GM10266 (cell line): ENCODE measurements around the gene MAPRE2.
A peak's percentile ranks its signal among the peaks of the same experiment; 100 is the strongest.

Experiments used
- DNase-seq: peaks from one replicate; pipeline ENCODE4 v3.0.0; 2012; ENCODE audit errors: extremely low spot score
- TF ChIP-seq, protein P1 (sequence below): IDR thresholded peaks from 2 replicates; pipeline ENCODE4 v1.5.1; 2012; ENCODE audit warnings: mild to moderate bottlenecking, low read depth; ENCODE audit not compliant: control insufficient read depth, insufficient read depth; ENCODE audit errors: missing control alignments

The MAPRE2 gene

DNA sequence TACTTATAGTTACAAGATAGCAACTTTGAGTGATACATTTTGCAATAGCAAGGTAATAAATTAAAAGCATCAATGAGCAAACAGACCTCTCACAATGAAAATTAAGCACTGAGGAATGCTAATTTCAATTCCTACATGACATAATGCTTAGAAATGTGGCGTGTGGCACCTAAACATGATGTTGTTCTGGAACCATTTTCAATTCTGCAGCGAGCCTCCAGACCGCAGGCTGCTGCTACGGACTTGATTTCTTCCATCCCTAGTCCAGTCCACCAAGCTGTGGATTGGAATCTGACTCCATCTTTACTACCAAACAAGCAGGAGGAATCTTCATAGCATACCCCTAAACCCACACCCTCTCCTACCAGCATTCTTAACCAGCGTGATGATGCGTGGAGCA is 140.9 kb downstream of the MAPRE2 start:
- TF ChIP-seq, protein P1, sequence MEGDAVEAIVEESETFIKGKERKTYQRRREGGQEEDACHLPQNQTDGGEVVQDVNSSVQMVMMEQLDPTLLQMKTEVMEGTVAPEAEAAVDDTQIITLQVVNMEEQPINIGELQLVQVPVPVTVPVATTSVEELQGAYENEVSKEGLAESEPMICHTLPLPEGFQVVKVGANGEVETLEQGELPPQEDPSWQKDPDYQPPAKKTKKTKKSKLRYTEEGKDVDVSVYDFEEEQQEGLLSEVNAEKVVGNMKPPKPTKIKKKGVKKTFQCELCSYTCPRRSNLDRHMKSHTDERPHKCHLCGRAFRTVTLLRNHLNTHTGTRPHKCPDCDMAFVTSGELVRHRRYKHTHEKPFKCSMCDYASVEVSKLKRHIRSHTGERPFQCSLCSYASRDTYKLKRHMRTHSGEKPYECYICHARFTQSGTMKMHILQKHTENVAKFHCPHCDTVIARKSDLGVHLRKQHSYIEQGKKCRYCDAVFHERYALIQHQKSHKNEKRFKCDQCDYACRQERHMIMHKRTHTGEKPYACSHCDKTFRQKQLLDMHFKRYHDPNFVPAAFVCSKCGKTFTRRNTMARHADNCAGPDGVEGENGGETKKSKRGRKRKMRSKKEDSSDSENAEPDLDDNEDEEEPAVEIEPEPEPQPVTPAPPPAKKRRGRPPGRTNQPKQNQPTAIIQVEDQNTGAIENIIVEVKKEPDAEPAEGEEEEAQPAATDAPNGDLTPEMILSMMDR: no peak
- DNase-seq: no peak

DNA sequence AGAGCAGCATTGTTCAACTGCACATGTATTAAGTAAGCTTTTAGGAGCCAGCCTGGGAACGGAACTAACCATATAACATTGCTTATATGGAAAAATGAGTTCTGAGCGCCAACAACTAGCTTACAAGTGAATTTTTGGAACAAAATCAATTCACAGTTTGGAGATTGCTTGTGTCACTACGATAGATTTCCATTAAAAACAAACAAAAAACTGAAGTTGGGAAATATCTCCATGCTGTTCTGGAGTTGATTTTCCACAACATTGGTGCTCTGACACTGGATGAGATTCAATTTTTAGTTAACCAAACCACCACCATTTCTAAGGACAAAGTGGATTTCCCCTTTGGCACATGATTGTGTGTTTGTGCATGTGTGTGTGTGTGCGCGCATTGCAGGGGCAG is 142.7 kb downstream of the MAPRE2 start:
- TF ChIP-seq, protein P1: no peak
- DNase-seq: no peak

GRCh38 chr18:35185771-35186170 is 144.6 kb downstream of the MAPRE2 start:
- TF ChIP-seq, protein P1: peak; percentile 12

DNA sequence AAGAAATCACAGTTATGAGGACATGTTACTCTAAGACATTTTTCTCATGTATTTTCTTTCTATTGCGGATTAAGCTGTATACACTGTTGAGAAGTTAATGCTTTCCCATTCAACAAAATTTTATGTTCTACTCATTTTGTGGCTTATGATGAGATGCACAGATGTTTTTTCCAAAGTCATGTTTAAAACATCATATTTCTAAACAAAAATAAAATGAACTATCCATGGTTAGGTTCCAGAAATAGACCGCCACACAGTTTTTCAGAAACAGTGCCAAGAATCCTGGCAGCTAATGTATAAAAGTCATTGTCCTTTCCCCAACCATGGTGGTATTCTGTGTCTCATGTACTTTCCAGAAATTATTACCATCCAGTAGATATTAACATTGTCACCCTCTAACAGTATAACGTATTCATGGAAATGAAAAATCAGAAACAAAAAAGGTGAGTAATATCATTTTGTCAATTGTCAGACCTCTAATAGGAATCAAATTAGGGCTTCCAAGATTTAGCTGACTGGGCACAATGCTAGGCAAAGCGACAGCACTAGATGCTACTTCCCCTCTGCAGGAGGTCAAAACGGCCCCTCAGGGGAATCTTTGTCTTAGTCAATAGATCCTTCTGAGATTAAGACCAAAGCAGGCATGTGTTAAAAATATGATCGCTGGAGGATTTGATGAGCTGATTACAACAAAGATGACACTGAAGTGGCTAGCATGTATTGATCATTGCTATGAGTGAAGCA is 145.2 kb downstream of the MAPRE2 start:
- DNase-seq: no peak
- TF ChIP-seq, protein P1: no peak

More at GRCh38 chr18:35185771-35186170, 144.6 kb downstream of the MAPRE2 start:
- DNase-seq: no peak

- DNase-seq: no peak
- TF ChIP-seq, protein P1: no peak
Observed at GRCh38 chr18:35189510-35189909, 148.3 kb downstream of the MAPRE2 start.

- TF ChIP-seq, protein P1: no peak
Observed at GRCh38 chr18:35190948-35191697, 149.9 kb downstream of the MAPRE2 start.

GRCh38 chr18:35191698-35192025 is 150.4 kb downstream of the MAPRE2 start:
- TF ChIP-seq, protein P1: no peak
- DNase-seq: no peak

More at GRCh38 chr18:35190948-35191697, 149.9 kb downstream of the MAPRE2 start:
- no peak for DNase-seq
